Large intestine (tissue), 3 donors: ENCODE data around the gene KCNC1. TPM values are rescaled to one million over a fixed set of nuclear protein-coding genes. Genes with fewer than 3 reads are reported as not detected.

Source experiments
- DNase-seq, 2 donors: peaks; one replicate each; pipeline versions ENCODE4 v3.0.0 to v3.0.0-alpha.2; 2013
- H3K27ac ChIP-seq: one replicate; pipeline ENCODE4 v1.5.1; 2013; ENCODE audit warnings: low read length
- H3K27me3 ChIP-seq: 2 replicates; pipeline ENCODE4 v1.6.1; 2013; ENCODE audit warnings: low read length; ENCODE audit not compliant: control insufficient read depth, insufficient read depth
- H3K36me3 ChIP-seq: 2 replicates; pipeline ENCODE4 v1.6.1; 2013; ENCODE audit warnings: low read length; ENCODE audit not compliant: control insufficient read depth, insufficient read depth
- H3K4me1 ChIP-seq: one replicate; pipeline ENCODE4 v1.6.1; 2013; ENCODE audit warnings: low read length; ENCODE audit not compliant: control insufficient read depth, insufficient read depth
- H3K4me3 ChIP-seq: one replicate; pipeline ENCODE4 v1.5.1; 2013; ENCODE audit warnings: low read length
- H3K9me3 ChIP-seq: one replicate; pipeline ENCODE4 v1.6.1; 2013; ENCODE audit warnings: mild to moderate bottlenecking, low read depth, low read length, moderate library complexity; ENCODE audit not compliant: control insufficient read depth
- WGBS: methylation state at CpG from one replicate; pipeline ENCODE4 v1.1.5; 2013; ENCODE audit warnings: low lambda C conversion rate; ENCODE audit not compliant: insufficient coverage; 5-methylcytosine and 5-hydroxymethylcytosine counted together
- polyA plus RNA-seq: library from polyadenylated mRNA; unstranded; fragments of 120-200 nt; gene quantifications from one replicate; pipeline ENCODE4 v1.2.1, GENCODE V29; 2013

The KCNC1 gene
- polyA plus RNA-seq, 1 donor: 2.4 TPM

- H3K36me3 ChIP-seq: no peaks in the 10 kb centered on the region
- H3K27ac ChIP-seq: no peak overlapping the region
- peaks cover 14% of the 10 kb centered on the region for H3K4me1 ChIP-seq
- no CpG with 5 or more reads among the region's 1 CpG for WGBS
- no peaks in the 10 kb centered on the region for H3K27me3 ChIP-seq
- H3K9me3 ChIP-seq: no peaks in the 10 kb centered on the region
- DNase-seq: no peak
- no peak overlapping the region for H3K4me3 ChIP-seq
Observed at GRCh38 chr11:17810041-17810440, 75.5 kb downstream of the KCNC1 start.

- Histone ChIP-seq H3K9me3 (no peaks in the 10 kb centered on the region), H3K4me1 (peaks cover 14% of the 10 kb centered on the region), H3K27me3 (no peaks in the 10 kb centered on the region), H3K27ac (no peak overlapping the region), H3K36me3 (no peaks in the 10 kb centered on the region), H3K4me3 (no peak overlapping the region)
- WGBS: no CpG with 5 or more reads among the region's 3 CpGs
- DNase-seq: no peak
Observed at GRCh38 chr11:17810746-17811145, 76.2 kb downstream of the KCNC1 start.

GRCh38 chr11:17811352-17811751, 76.8 kb downstream of the KCNC1 start:
- no peak overlapping the region for H3K27ac ChIP-seq
- DNase-seq: no peak
- H3K4me1 ChIP-seq: peaks cover 14% of the 10 kb centered on the region
- no peaks in the 10 kb centered on the region for H3K36me3 ChIP-seq
- no peaks in the 10 kb centered on the region for H3K27me3 ChIP-seq
- H3K4me3 ChIP-seq: no peak overlapping the region
- no CpG with 5 or more reads among the region's 7 CpGs for WGBS
- no peaks in the 10 kb centered on the region for H3K9me3 ChIP-seq

GRCh38 chr11:17812091-17812864, 77.7 kb downstream of the KCNC1 start:
- peak in 1 of 2 donors; percentile 21 for DNase-seq
- Histone ChIP-seq H3K27me3 (no peaks in the 10 kb centered on the region), H3K36me3 (no peaks in the 10 kb centered on the region), H3K4me1 (peaks cover 14% of the 10 kb centered on the region), H3K4me3 (no peak overlapping the region), H3K9me3 (no peaks in the 10 kb centered on the region), H3K27ac (no peak overlapping the region)
- WGBS: no CpG with 5 or more reads among the region's 2 CpGs

GRCh38 chr11:17812865-17813187, 78.2 kb downstream of the KCNC1 start:
- no CpG with 5 or more reads among the region's 4 CpGs for WGBS
- peaks cover 14% of the 10 kb centered on the region for H3K4me1 ChIP-seq
- no peaks in the 10 kb centered on the region for H3K36me3 ChIP-seq
- DNase-seq: peak in 1 of 2 donors; percentile 9
- H3K4me3 ChIP-seq: no peak overlapping the region
- H3K27ac ChIP-seq: no peak overlapping the region
- no peaks in the 10 kb centered on the region for H3K9me3 ChIP-seq
- no peaks in the 10 kb centered on the region for H3K27me3 ChIP-seq

GRCh38 chr11:17813391-17814059, 78.9 kb downstream of the KCNC1 start:
- H3K27ac ChIP-seq: peak overlapping the region; percentile 8
- 100% methylated on average over 1 of the region's 2 CpGs for WGBS
- no peaks in the 10 kb centered on the region for H3K9me3 ChIP-seq
- H3K27me3 ChIP-seq: no peaks in the 10 kb centered on the region
- no peak overlapping the region for H3K4me3 ChIP-seq
- no peaks in the 10 kb centered on the region for H3K36me3 ChIP-seq
- peaks cover 14% of the 10 kb centered on the region for H3K4me1 ChIP-seq
- DNase-seq: no peak

- no peak for DNase-seq
- Histone ChIP-seq H3K27ac (no peak overlapping the region), H3K36me3 (no peaks in the 10 kb centered on the region), H3K9me3 (no peaks in the 10 kb centered on the region), H3K4me3 (no peak overlapping the region), H3K4me1 (peaks cover 14% of the 10 kb centered on the region), H3K27me3 (no peaks in the 10 kb centered on the region)
- no CpG with 5 or more reads among the region's 1 CpG for WGBS
Observed at GRCh38 chr11:17814546-17814945, 80.0 kb downstream of the KCNC1 start.

GRCh38 chr11:17816232-17816931, 81.8 kb downstream of the KCNC1 start:
- peaks cover 14% of the 10 kb centered on the region for H3K4me1 ChIP-seq
- WGBS: no CpG with 5 or more reads among the region's 4 CpGs
- no peaks in the 10 kb centered on the region for H3K9me3 ChIP-seq
- no peak overlapping the region for H3K4me3 ChIP-seq
- H3K27ac ChIP-seq: no peak overlapping the region
- H3K27me3 ChIP-seq: no peaks in the 10 kb centered on the region
- no peaks in the 10 kb centered on the region for H3K36me3 ChIP-seq
- peak in 1 of 2 donors; percentile 22 for DNase-seq

GRCh38 chr11:17821648-17822400, 87.2 kb downstream of the KCNC1 start:
- 81% methylated on average over 3 of the region's 4 CpGs for WGBS
- no peaks in the 10 kb centered on the region for H3K36me3 ChIP-seq
- no peaks in the 10 kb centered on the region for H3K9me3 ChIP-seq
- no peaks in the 10 kb centered on the region for H3K27me3 ChIP-seq
- no peak overlapping the region for H3K27ac ChIP-seq
- DNase-seq: no peak
- no peaks in the 10 kb centered on the region for H3K4me1 ChIP-seq
- H3K4me3 ChIP-seq: no peak overlapping the region

- H3K4me3 ChIP-seq: no peak overlapping the region
- H3K4me1 ChIP-seq: no peaks in the 10 kb centered on the region
- H3K36me3 ChIP-seq: no peaks in the 10 kb centered on the region
- WGBS: no CpG with 5 or more reads among the region's 5 CpGs
- no peaks in the 10 kb centered on the region for H3K9me3 ChIP-seq
- DNase-seq: no peak
- H3K27ac ChIP-seq: no peak overlapping the region
- H3K27me3 ChIP-seq: no peaks in the 10 kb centered on the region
Observed at GRCh38 chr11:17822401-17822781, 87.8 kb downstream of the KCNC1 start.
